Hepatocyte (in vitro differentiated cells): ENCODE measurements around the gene NYNRIN.

Source experiments
- CTCF ChIP-seq: fragments of 200-600 bp; sonication (generic); IDR thresholded peaks from 2 replicates; pipeline ENCODE4 v1.5.1; 2016; ENCODE audit warnings: antibody characterized with exemption, mild to moderate bottlenecking; ENCODE audit not compliant: poor library complexity
- EZH2 ChIP-seq: fragments of 200-600 bp; sonication (generic); IDR thresholded peaks from 2 replicates; pipeline ENCODE4 v1.6.1; 2016; ENCODE audit warnings: antibody characterized with exemption, mild to moderate bottlenecking, borderline replicate concordance
- EZH2phosphoT487 ChIP-seq: fragments of 200-600 bp; sonication (generic); IDR thresholded peaks from one replicate; pipeline ENCODE4 v1.6.1; 2018; ENCODE audit warnings: antibody characterized with exemption, mild to moderate bottlenecking, low read depth, moderate library complexity; ENCODE audit not compliant: unreplicated experiment, severe bottlenecking

GRCh38 chr14:24382064-24382371 lies 16.8 kb upstream of the NYNRIN start:
- TF ChIP-seq CTCF, result no peak
- no peak for TF ChIP-seq EZH2phosphoT487
- no peak for TF ChIP-seq EZH2
